Retinal pigment epithelial cell (primary cell): ENCODE data around the gene VPS51.

Experiments
- DNase-seq: peaks from one replicate; pipeline ENCODE4 v3.0.0-alpha.2; 2010; ENCODE audit warnings: low read depth
- H3K4me3 ChIP-seq: 2 replicates; pipeline ENCODE4 v1.5.1; 2011; ENCODE audit warnings: mild to moderate bottlenecking, low read length, control low read depth, moderate library complexity
- CTCF ChIP-seq: conservative IDR thresholded peaks from 2 replicates; pipeline ENCODE4 v1.5.1; 2011; ENCODE audit warnings: low read depth, low read length, control low read depth, inconsistent platforms

Gene VPS51

GRCh38 chr11:65127473-65128181 is 31.6 kb downstream of the VPS51 start:
- DNase-seq: no peak
- H3K4me3 ChIP-seq: no peak overlapping the region

GRCh38 chr11:65128182-65129145 is 32.5 kb downstream of the VPS51 start:
- DNase-seq: no peak
- no peak overlapping the region for H3K4me3 ChIP-seq
- TF ChIP-seq CTCF: no peak

More at GRCh38 chr11:65127473-65128181, 31.6 kb downstream of the VPS51 start:
- no peak for TF ChIP-seq CTCF

- TF ChIP-seq CTCF: no peak
- H3K4me3 ChIP-seq: no peak overlapping the region
- DNase-seq: no peak
These were observed 33.8 kb downstream of the VPS51 start for GRCh38 chr11:65129649-65130441.

- no peak for DNase-seq
- no peak for TF ChIP-seq CTCF
- H3K4me3 ChIP-seq: no peak overlapping the region
These were observed 34.8 kb downstream of the VPS51 start for GRCh38 chr11:65130631-65131416.

GRCh38 chr11:65131417-65131776 is 35.4 kb downstream of the VPS51 start:
- TF ChIP-seq CTCF: no peak
- no peak for DNase-seq
- no peak overlapping the region for H3K4me3 ChIP-seq

- DNase-seq: no peak
- H3K4me3 ChIP-seq: no peak overlapping the region
- no peak for TF ChIP-seq CTCF
These were observed 35.9 kb downstream of the VPS51 start for GRCh38 chr11:65131895-65132237.
